GM12872 (cell line): ENCODE data around the gene AMOTL1.

Experiments used
- TF ChIP-seq, protein P1 (sequence below): IDR thresholded peaks from 3 replicates; pipeline ENCODE4 v1.5.1; 2011; ENCODE audit warnings: low read depth, mild to moderate bottlenecking, low read length, moderate library complexity; ENCODE audit not compliant: insufficient read depth

Gene AMOTL1

DNA sequence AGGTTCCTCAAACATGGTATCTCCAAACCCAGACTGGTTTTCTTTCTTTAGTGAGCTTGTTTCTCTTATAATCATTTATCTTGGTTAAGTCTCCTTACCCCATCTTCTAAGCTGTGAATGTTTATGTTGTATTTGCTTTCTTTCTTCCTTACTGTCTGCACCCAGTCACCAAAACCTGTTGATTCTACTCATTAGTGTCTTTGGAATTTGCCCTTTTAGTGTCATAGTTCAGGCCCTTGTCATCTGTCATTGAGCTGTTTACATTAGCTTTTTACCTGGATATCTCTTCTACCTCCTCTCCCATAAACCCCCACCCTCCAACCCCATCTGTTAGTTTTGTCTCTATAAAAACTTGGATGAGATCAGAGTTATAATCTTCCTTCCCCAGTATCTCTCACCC lies 59.9 kb downstream of the AMOTL1 start:
- TF ChIP-seq, protein P1, sequence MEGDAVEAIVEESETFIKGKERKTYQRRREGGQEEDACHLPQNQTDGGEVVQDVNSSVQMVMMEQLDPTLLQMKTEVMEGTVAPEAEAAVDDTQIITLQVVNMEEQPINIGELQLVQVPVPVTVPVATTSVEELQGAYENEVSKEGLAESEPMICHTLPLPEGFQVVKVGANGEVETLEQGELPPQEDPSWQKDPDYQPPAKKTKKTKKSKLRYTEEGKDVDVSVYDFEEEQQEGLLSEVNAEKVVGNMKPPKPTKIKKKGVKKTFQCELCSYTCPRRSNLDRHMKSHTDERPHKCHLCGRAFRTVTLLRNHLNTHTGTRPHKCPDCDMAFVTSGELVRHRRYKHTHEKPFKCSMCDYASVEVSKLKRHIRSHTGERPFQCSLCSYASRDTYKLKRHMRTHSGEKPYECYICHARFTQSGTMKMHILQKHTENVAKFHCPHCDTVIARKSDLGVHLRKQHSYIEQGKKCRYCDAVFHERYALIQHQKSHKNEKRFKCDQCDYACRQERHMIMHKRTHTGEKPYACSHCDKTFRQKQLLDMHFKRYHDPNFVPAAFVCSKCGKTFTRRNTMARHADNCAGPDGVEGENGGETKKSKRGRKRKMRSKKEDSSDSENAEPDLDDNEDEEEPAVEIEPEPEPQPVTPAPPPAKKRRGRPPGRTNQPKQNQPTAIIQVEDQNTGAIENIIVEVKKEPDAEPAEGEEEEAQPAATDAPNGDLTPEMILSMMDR = no peak

DNA sequence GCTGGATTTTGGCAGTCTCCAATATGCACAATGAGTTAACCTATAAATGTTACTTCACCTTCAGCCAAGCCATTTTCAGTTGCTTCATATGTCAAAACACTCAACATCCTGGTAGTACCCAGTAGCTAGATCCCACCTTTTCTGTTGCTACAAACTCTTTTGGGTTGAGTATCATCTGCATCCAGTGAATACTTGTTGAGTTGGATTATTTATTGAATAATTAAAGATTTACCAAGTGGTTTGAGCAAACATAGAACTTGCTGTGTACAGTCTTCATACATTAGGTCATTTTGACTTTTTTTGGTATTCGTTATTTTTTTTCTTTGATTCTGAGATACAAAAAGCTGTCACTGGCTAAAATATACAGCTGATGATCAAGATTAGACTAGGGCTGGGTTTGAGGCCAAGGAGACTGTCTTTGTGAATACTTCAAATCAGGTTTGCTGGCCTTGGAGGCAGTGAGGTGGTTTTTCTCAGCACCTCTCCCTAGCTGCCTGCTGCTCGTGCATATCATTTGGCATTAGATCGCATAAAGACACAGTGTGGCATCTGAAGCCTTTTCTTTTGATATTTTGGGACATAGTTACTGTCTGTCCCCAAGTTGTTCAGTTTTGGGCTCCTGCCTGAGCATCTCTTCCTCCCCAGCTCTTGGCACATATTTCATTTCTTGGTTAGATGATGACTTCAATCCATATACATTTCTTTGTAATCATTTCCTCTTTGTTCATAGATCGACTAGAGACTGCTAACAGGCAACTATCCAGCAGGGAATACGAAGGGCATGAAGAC lies 62.8 kb downstream of the AMOTL1 start:
- TF ChIP-seq, protein P1 = no peak

DNA sequence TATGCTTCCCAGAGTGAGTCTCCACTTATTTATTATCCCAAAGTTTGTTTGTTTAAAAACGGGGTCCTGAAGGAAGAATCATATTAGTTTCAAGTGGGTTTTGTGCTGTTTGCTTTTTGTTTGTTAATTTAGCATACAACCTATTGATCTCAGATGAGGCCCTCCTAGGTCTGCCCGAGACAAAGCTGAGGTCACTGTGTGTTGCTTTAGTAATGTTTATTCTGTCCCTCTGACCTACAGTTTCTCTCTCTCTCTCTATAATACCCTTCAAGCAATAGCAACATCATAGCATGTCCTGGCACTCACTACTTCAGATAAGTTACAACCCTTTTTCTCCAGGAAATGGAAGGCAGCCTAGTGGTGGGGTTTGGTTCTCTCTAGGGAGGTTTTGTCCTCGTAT lies 63.4 kb downstream of the AMOTL1 start:
- TF ChIP-seq, protein P1 = no peak

DNA sequence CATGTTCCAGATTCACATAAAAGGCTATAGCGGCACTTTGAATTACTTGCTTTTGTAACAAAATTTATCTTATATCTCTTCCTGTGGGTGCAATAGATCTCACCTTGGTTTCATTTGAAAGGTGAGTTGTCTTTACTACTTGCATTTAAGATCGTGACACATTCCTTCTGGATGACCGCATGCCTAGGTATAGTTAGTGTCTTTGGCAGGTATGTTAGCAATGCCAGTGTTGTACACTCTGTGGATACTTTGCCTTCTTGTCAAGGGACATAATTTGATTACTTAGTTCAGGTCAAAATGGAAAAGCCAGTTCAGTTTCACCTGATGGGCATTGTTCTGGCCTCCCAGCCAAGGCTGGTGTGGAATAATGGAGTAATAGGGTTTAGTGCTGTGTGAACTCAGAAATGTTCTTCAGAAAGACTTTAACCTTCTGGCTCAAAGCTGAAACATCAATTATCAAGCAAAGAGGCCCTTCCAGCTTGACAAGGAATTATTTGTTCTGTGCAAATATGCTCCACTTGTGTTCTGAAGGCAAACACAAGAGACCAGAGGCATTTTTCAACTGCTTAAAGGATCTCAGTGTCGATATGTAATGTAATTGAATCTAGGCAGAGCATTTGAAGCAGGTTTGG lies 64.6 kb downstream of the AMOTL1 start:
- TF ChIP-seq, protein P1 = no peak

DNA sequence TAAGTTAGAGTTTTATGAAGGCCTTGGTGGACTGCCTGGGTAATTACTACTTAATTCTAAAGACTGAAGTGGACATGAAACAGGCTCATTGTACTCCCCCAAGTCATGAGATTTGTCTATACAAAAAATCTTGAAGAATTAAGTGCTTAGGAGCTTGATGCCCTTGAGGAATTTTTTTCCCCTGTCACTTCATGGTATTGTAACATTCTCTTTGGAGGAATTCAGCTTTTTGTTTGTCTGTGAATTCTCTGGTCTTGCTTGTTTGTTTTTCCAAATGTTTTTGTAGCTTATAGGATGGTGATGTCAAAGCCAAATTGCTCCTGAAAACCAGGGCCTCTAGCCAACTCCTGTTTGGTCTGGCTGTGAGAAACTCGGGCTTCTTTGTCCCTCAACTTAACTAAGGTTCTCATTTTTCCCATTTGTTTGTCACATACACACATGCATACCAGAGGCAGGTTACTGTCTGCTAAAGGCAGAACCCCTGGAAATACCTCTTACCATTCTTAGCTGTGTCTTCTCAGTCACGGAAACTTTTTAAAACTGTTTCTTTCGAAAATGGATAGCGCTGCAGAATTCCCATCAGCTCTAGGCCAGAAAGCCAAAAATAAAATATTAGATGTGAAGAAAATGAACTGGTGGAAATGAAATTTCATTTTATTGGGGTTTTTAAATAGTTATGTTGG lies 66.9 kb downstream of the AMOTL1 start:
- TF ChIP-seq, protein P1 = no peak

DNA sequence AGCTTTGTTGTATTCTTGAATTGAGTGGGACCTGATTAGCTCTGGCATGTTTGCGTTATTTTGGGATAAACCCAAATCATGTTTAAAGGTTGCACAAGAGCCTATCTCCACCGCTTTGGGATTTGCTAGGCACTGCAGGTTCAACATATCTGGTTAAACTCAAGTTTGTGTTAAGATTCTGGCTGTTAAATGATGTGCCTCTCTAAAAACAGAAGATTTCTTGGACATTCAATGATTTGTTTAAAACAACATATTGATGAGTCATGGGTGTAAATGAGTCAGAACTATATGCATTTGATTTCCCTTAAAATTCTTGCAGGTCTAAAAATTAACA lies 67.4 kb downstream of the AMOTL1 start:
- TF ChIP-seq, protein P1 = no peak

DNA sequence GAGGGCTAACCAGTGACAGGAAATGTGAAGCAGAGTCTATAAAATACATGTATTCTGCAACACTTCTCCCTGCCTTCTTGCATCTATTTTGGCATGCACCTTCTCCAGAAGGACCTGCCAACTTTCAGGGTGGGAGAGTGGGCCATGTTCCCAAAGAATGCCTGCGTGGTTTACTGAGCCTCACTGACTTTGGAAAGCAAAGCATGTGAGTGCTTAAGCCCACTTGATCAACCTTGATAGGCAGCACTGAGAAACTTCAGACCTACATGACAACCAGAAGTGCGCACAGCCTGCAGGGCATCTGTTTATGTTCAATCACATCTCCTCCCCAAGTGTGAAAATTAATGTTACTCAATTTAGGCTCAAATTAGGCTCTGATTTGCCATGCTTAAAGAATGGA lies 69.2 kb downstream of the AMOTL1 start:
- TF ChIP-seq, protein P1 = no peak
